WERI-Rb-1 (cell line): ENCODE measurements around the gene PITRM1.

Source experiments
- DNase-seq: peaks from one replicate; pipeline ENCODE4 v3.0.0-alpha.2; 2020
- H3K27ac ChIP-seq: fragments of 250-450 bp; sonication (Bioruptor Pico); 2 replicates; pipeline ENCODE4 v1.5.1; 2020; ENCODE audit warnings: mild to moderate bottlenecking, moderate library complexity
- H3K27me3 ChIP-seq: fragments of 250-450 bp; sonication (Bioruptor Pico); 2 replicates; pipeline ENCODE4 v1.5.1; 2021; ENCODE audit warnings: mild to moderate bottlenecking, low read depth, moderate library complexity; ENCODE audit not compliant: insufficient read depth, severe bottlenecking
- H3K36me3 ChIP-seq: fragments of 250-450 bp; sonication (Bioruptor Pico); 2 replicates; pipeline ENCODE4 v1.5.1; 2020; ENCODE audit warnings: mild to moderate bottlenecking, moderate library complexity
- H3K4me3 ChIP-seq: 2 replicates; pipeline ENCODE4 v1.5.1; 2011; ENCODE audit warnings: low read depth, mild to moderate bottlenecking, control low read depth, low read length
- H3K9me3 ChIP-seq: fragments of 250-450 bp; sonication (Bioruptor Pico); 2 replicates; pipeline ENCODE4 v1.5.1; 2021; ENCODE audit warnings: mild to moderate bottlenecking, moderate library complexity; ENCODE audit not compliant: severe bottlenecking
- CTCF ChIP-seq: IDR thresholded peaks from 2 replicates; pipeline ENCODE4 v1.5.1; 2011; ENCODE audit warnings: low read depth, mild to moderate bottlenecking, control low read depth, inconsistent platforms, low read length

Gene PITRM1

GRCh38 chr10:3143791-3144434, 28.7 kb downstream of the PITRM1 start:
- Histone ChIP-seq H3K4me3 (no peak overlapping the region), H3K27ac (no peak overlapping the region), H3K27me3 (no peaks in the 10 kb centered on the region), H3K9me3 (no peaks in the 10 kb centered on the region), H3K36me3 (peaks cover 44% of the 10 kb centered on the region)
- DNase-seq, result no peak
- no peak for TF ChIP-seq CTCF

- TF ChIP-seq CTCF, result no peak
- H3K36me3 ChIP-seq, result peaks cover 44% of the 10 kb centered on the region
- no peaks in the 10 kb centered on the region for H3K9me3 ChIP-seq
- H3K27me3 ChIP-seq, result no peaks in the 10 kb centered on the region
- DNase-seq, result no peak
- H3K4me3 ChIP-seq, result no peak overlapping the region
- H3K27ac ChIP-seq, result no peak overlapping the region
Observed at GRCh38 chr10:3143366-3143765, 29.2 kb downstream of the PITRM1 start.

GRCh38 chr10:3142146-3142875, 30.3 kb downstream of the PITRM1 start:
- Histone ChIP-seq H3K27me3 (no peaks in the 10 kb centered on the region), H3K4me3 (no peak overlapping the region), H3K27ac (no peak overlapping the region), H3K36me3 (peaks cover 53% of the 10 kb centered on the region), H3K9me3 (no peaks in the 10 kb centered on the region)
- DNase-seq, result no peak
- TF ChIP-seq CTCF, result no peak

GRCh38 chr10:3141351-3142005, 31.1 kb downstream of the PITRM1 start:
- H3K36me3 ChIP-seq, result peaks cover 61% of the 10 kb centered on the region
- no peak overlapping the region for H3K4me3 ChIP-seq
- no peaks in the 10 kb centered on the region for H3K9me3 ChIP-seq
- DNase-seq, result no peak
- no peak for TF ChIP-seq CTCF
- H3K27me3 ChIP-seq, result no peaks in the 10 kb centered on the region
- no peak overlapping the region for H3K27ac ChIP-seq

GRCh38 chr10:3140280-3140679, 32.3 kb downstream of the PITRM1 start:
- Histone ChIP-seq H3K27ac (no peak overlapping the region), H3K9me3 (no peaks in the 10 kb centered on the region), H3K36me3 (peaks cover 68% of the 10 kb centered on the region), H3K4me3 (no peak overlapping the region), H3K27me3 (no peaks in the 10 kb centered on the region)
- no peak for TF ChIP-seq CTCF
- DNase-seq, result no peak
